ENCODE results near the gene KCNMB3. TPM values are rescaled to one million over a fixed set of nuclear protein-coding genes. Genes with fewer than 3 reads are reported as not detected.

KCNMB3 gene
- total RNA-seq, 2 experiments from 2014 or later: 0.60 TPM; not detected in 1

DNA sequence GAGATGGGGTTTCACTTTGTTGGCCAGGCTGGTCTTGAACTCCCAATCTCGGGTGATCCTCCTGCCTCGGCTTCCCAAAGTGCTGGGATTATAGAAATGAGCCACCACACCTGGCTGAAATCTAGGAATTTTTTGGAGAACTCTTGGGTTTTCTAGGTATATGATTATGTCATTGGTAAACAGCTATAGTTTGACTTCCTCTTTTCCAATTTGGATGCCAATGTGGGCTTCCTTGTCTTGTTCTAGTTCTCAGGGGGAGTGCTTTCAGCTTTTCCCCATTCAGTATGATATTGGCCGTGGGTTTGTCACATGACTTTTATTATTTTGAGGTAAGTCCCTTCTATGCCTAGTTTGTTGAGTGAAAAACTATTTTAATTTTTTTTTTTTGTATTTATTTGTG is 17.9 kb downstream of the KCNMB3 start:
- POLR2A ChIA-PET: interaction anchor here (0.6 to 1.7 kb wide), 6 partner anchors 8 to 145 kb away, joined by 3 to 12 read pairs (median 4); no protein-coding TSS in a partner anchor

DNA sequence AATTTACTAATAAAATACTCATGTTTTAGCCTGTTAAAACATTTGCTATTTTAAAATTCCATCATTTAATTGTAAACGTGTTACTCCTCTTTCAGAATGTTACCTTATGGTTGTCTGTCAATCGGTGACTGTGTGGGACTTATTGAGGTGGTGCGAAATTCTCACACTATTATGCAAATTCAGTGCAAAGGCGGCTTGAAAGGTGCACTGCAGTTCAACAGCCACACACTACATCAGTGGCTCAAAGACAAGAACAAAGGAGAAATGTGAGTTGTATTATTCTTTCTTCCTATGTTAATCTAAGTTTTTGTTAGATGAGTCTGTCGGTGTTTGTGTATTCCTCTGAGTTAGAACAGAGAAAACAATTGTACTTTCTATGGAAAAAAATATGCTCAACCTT is 21.7 kb downstream of the KCNMB3 start:
- Histone ChIP-seq H3K4me3 (ENCODE audit: low read depth, low read length, poor library complexity, severe bottlenecking) (no peak overlapping the region), H3K4me1 (ENCODE audit: insufficient read depth, low read length, poor library complexity, severe bottlenecking) (no peaks in the 10 kb centered on the region), H3K27ac (ENCODE audit: low read depth, low read length, poor library complexity, severe bottlenecking) (no peak overlapping the region), H3K9me3 (ENCODE audit: low read length) (no peaks in the 10 kb centered on the region), H3K4me2 (ENCODE audit: low read length) (no peak overlapping the region), H3K36me3 (ENCODE audit: insufficient read depth, low read length) (peaks cover 32% of the 10 kb centered on the region), H2AFZ (ENCODE audit: low read length) (no peak overlapping the region), H4K20me1 (ENCODE audit: insufficient read depth, low read length) (no peaks in the 10 kb centered on the region), H3K79me2 (ENCODE audit: insufficient read depth, low read depth, low read length) (no peaks in the 10 kb centered on the region), H3K9me2 (ENCODE audit: insufficient read depth, low read length) (no peaks in the 10 kb centered on the region)
- TF ChIP-seq EZH2phosphoT487 (IDR thresholded peaks at IDR 0.05; ENCODE audit: borderline replicate concordance, low read depth, low read length): no peak
- TF ChIP-seq, protein P1, sequence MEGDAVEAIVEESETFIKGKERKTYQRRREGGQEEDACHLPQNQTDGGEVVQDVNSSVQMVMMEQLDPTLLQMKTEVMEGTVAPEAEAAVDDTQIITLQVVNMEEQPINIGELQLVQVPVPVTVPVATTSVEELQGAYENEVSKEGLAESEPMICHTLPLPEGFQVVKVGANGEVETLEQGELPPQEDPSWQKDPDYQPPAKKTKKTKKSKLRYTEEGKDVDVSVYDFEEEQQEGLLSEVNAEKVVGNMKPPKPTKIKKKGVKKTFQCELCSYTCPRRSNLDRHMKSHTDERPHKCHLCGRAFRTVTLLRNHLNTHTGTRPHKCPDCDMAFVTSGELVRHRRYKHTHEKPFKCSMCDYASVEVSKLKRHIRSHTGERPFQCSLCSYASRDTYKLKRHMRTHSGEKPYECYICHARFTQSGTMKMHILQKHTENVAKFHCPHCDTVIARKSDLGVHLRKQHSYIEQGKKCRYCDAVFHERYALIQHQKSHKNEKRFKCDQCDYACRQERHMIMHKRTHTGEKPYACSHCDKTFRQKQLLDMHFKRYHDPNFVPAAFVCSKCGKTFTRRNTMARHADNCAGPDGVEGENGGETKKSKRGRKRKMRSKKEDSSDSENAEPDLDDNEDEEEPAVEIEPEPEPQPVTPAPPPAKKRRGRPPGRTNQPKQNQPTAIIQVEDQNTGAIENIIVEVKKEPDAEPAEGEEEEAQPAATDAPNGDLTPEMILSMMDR (conservative IDR thresholded peaks at IDR 0.05; ENCODE audit: low read length): no peak
- ChIA-PET POLR2A (no interaction called here), CTCF (ENCODE audit: unreplicated experiment) (no interaction called here)
- no peak for DNase-seq (ENCODE audit: low spot score)
- BruUV-seq (replicated peaks): no TSS peak
- intact Hi-C loops (cut with micrococcal nuclease; ENCODE audit: unreplicated experiment): no loop called here

More for the DNA sequence above, 17.9 kb downstream of the KCNMB3 start:
- intact Hi-C loops (cut with micrococcal nuclease; ENCODE audit: unreplicated experiment): no loop called here
- CTCF ChIA-PET (ENCODE audit: unreplicated experiment): no interaction called here
- Histone ChIP-seq H3K9me2 (ENCODE audit: insufficient read depth, low read length) (no peaks in the 10 kb centered on the region), H4K20me1 (ENCODE audit: insufficient read depth, low read length) (no peaks in the 10 kb centered on the region), H3K36me3 (ENCODE audit: insufficient read depth, low read length) (peaks cover 13% of the 10 kb centered on the region), H3K79me2 (ENCODE audit: insufficient read depth, low read depth, low read length) (no peaks in the 10 kb centered on the region), H3K27ac (ENCODE audit: low read depth, low read length, poor library complexity, severe bottlenecking) (no peak overlapping the region), H3K4me3 (ENCODE audit: low read depth, low read length, poor library complexity, severe bottlenecking) (no peak overlapping the region), H3K9me3 (ENCODE audit: low read length) (no peaks in the 10 kb centered on the region), H3K4me1 (ENCODE audit: insufficient read depth, low read length, poor library complexity, severe bottlenecking) (no peaks in the 10 kb centered on the region), H2AFZ (ENCODE audit: low read length) (no peak overlapping the region), H3K4me2 (ENCODE audit: low read length) (no peak overlapping the region)
- DNase-seq (ENCODE audit: low spot score): no peak
- TF ChIP-seq EZH2phosphoT487 (IDR thresholded peaks at IDR 0.05; ENCODE audit: borderline replicate concordance, low read depth, low read length): no peak
- TF ChIP-seq, protein P1 (conservative IDR thresholded peaks at IDR 0.05; ENCODE audit: low read length): no peak
- no TSS peak for BruUV-seq (replicated peaks)

DNA sequence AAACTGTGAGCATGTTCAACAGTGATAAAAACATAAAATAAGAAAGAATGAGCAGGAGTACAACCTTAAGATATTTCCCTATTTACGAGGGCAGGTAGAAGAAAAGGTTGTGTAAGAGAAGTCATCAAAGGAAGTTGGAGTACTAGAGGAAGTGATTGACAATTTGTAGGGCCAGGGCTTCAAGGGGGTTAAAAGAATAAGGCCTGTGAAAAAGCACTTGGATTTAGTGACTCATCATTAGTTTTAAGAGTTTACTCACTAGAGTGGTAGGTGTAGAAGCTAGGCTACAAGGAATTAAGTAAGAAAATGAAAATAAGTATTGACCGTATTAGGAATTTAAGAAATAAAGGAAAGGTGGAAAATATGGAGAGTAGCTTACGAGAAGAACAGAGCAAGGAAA is 23.6 kb downstream of the KCNMB3 start:
- ChIA-PET POLR2A (interaction anchor here (0.5 to 0.9 kb wide), 2 partner anchors 81 to 212 kb away, joined by 3 read pairs; no protein-coding TSS in a partner anchor), CTCF (ENCODE audit: unreplicated experiment) (no interaction called here)
- no peak overlapping the region for H3K27ac ChIP-seq (ENCODE audit: low read depth, low read length, poor library complexity, severe bottlenecking)
- H3K9me2 ChIP-seq (ENCODE audit: insufficient read depth, low read length): no peaks in the 10 kb centered on the region
- no peak for DNase-seq (ENCODE audit: low spot score)
- peaks cover 32% of the 10 kb centered on the region for H3K36me3 ChIP-seq (ENCODE audit: insufficient read depth, low read length)
- BruUV-seq (replicated peaks): no TSS peak
- no peaks in the 10 kb centered on the region for H4K20me1 ChIP-seq (ENCODE audit: insufficient read depth, low read length)
- no peaks in the 10 kb centered on the region for H3K4me1 ChIP-seq (ENCODE audit: insufficient read depth, low read length, poor library complexity, severe bottlenecking)
- TF ChIP-seq, protein P1 (conservative IDR thresholded peaks at IDR 0.05; ENCODE audit: low read length): no peak
- TF ChIP-seq EZH2phosphoT487 (IDR thresholded peaks at IDR 0.05; ENCODE audit: borderline replicate concordance, low read depth, low read length): no peak
- no peaks in the 10 kb centered on the region for H3K9me3 ChIP-seq (ENCODE audit: low read length)
- H2AFZ ChIP-seq (ENCODE audit: low read length): no peak overlapping the region
- intact Hi-C loops (cut with micrococcal nuclease; ENCODE audit: unreplicated experiment): no loop called here
- no peak overlapping the region for H3K4me2 ChIP-seq (ENCODE audit: low read length)
- H3K79me2 ChIP-seq (ENCODE audit: insufficient read depth, low read depth, low read length): no peaks in the 10 kb centered on the region
- H3K4me3 ChIP-seq (ENCODE audit: low read depth, low read length, poor library complexity, severe bottlenecking): no peak overlapping the region
